B cell (primary cell): ENCODE data around the gene VANGL2. TPM values are rescaled to one million over a fixed set of nuclear protein-coding genes. Genes with fewer than 3 reads are reported as not detected.
A peak's percentile ranks its signal among the peaks of the same experiment; 100 is the strongest.

Experiments
- ATAC-seq: fragments of 200-7000 bp; cut with Tn5 transposase; one replicate; pipeline ENCODE4 v1.10.0; 2021; ENCODE audit warnings: low read depth, mild to moderate bottlenecking, moderate number of reproducible peaks, moderate library complexity
- CTCF ChIA-PET: fragments of 350-600 bp; sonication (Branson Sonifier 250); formaldehyde crosslinking; loops from one replicate; lab custom pipeline; 2021; ENCODE audit warnings: antibody characterized with exemption, inconsistent platforms; lab: Charles Lee
- POLR2A ChIA-PET: fragments of 350-600 bp; sonication (Branson Sonifier 250); formaldehyde crosslinking; loops from one replicate; lab custom pipeline; 2021; ENCODE audit warnings: antibody characterized with exemption; lab: Charles Lee
- DNase-seq: peaks from one replicate; pipeline ENCODE4 v3.0.0; 2013
- H2AFZ ChIP-seq: 2 replicates; pipeline ENCODE4 v1.6.1; 2012; ENCODE audit warnings: mild to moderate bottlenecking, low read depth, low read length; ENCODE audit not compliant: insufficient read depth, poor library complexity, severe bottlenecking
- H3K27ac ChIP-seq, 2 donors: 1 replicate in 1 of 2; 2 replicates in 1 of 2; pipeline ENCODE4 v1.5.1; 2012 to 2013; ENCODE audit warnings: low read length in 2 of 2, mild to moderate bottlenecking in 2 of 2, moderate library complexity in 1 of 2
- H3K27me3 ChIP-seq, 4 experiments: fragments of 200-600 bp in 1 of 4; sonication (generic) in 1 of 4; replicated peaks in 1 of 4; 1 replicate in 2 of 4; 2 replicates in 2 of 4; pipeline versions ENCODE4 v1.6.1 to v1.7.0; 2013 to 2016; ENCODE audit warnings: low read length in 3 of 4, mild to moderate bottlenecking in 2 of 4, mixed read lengths in 1 of 4, moderate library complexity in 1 of 4; ENCODE audit not compliant: insufficient read depth in 4 of 4, control insufficient read depth in 3 of 4; ENCODE audit errors: control extremely low read depth in 1 of 4
- H3K36me3 ChIP-seq, 2 experiments: replicated peaks in 1 of 2; 1 replicate in 1 of 2; 2 replicates in 1 of 2; pipeline versions ENCODE4 v1.6.1 to v1.7.1; 2013; ENCODE audit warnings: low read length in 1 of 2; ENCODE audit not compliant: insufficient read depth in 2 of 2, control insufficient read depth in 1 of 2; ENCODE audit errors: control extremely low read depth in 1 of 2, extremely low read depth in 1 of 2
- H3K4me1 ChIP-seq, 2 donors: fragments of 200-600 bp in 1 of 2; sonication (generic) in 1 of 2; 1 replicate in 1 of 2; 2 replicates in 1 of 2; pipeline versions ENCODE4 v1.5.1 to v1.6.1; 2013 to 2017; ENCODE audit warnings: low read length in 2 of 2; ENCODE audit not compliant: control insufficient read depth in 2 of 2, insufficient read depth in 2 of 2
- H3K4me2 ChIP-seq: replicated peaks from 2 replicates; pipeline ENCODE3; 2012; ENCODE audit warnings: mild to moderate bottlenecking, low read depth, low read length; ENCODE audit not compliant: poor library complexity, severe bottlenecking
- H3K4me3 ChIP-seq, 5 experiments: fragments of 200-600 bp in 1 of 5; sonication (generic) in 1 of 5; 1 replicate in 3 of 5; 2 replicates in 2 of 5; pipeline versions ENCODE4 v1.5.1 to v1.7.0; 2011 to 2016; ENCODE audit warnings: low read length in 4 of 5, mild to moderate bottlenecking in 4 of 5, low read depth in 2 of 5, control low read depth in 1 of 5, moderate library complexity in 1 of 5; ENCODE audit not compliant: insufficient read depth in 1 of 5; ENCODE audit errors: control extremely low read depth in 1 of 5, extremely low read depth in 1 of 5
- H3K79me2 ChIP-seq: fragments of 200-600 bp; sonication (generic); one replicate; pipeline ENCODE4 v1.6.0; 2016; ENCODE audit warnings: low read length; ENCODE audit not compliant: control insufficient read depth, insufficient read depth
- H3K9ac ChIP-seq: fragments of 200-600 bp; sonication (generic); 2 replicates; pipeline ENCODE4 v1.6.1; 2017; ENCODE audit warnings: mild to moderate bottlenecking, low read length, moderate library complexity
- H3K9me3 ChIP-seq, 3 donors: one replicate each; pipeline versions ENCODE4 v1.6.1 to v1.7.1; 2013; ENCODE audit warnings: low read length in 2 of 3; ENCODE audit not compliant: control insufficient read depth in 2 of 3, insufficient read depth in 1 of 3; ENCODE audit errors: control extremely low read depth in 1 of 3
- H4K20me1 ChIP-seq: 2 replicates; pipeline ENCODE4 v1.6.0; 2012; ENCODE audit warnings: mild to moderate bottlenecking, low read length; ENCODE audit not compliant: insufficient read depth, control insufficient read depth, poor library complexity, severe bottlenecking
- H3K27ac Mint-ChIP-seq: one replicate; pipeline ENCODE4 v1.8.0; 2021; ENCODE audit warnings: mixed read lengths
- H3K27me3 Mint-ChIP-seq: one replicate; pipeline ENCODE4 v1.8.0; 2021; ENCODE audit warnings: mixed read lengths
- H3K4me1 Mint-ChIP-seq: one replicate; pipeline ENCODE4 v1.8.0; 2021; ENCODE audit warnings: mixed read lengths
- H3K4me3 Mint-ChIP-seq: one replicate; pipeline ENCODE4 v1.8.0; 2021; ENCODE audit warnings: mixed read lengths
- H3K9me3 Mint-ChIP-seq: one replicate; pipeline ENCODE4 v1.8.0; 2022; ENCODE audit warnings: mixed read lengths; ENCODE audit not compliant: insufficient read depth
- EZH2 ChIP-seq: IDR thresholded peaks from 2 replicates; pipeline ENCODE4 v1.6.1; 2012; ENCODE audit warnings: borderline replicate concordance, low read depth, mild to moderate bottlenecking, moderate library complexity, low read length; ENCODE audit not compliant: insufficient read depth, poor library complexity, severe bottlenecking
- WGBS: methylation state at CpG from one replicate; pipeline ENCODE4 v1.1.5; 2013; ENCODE audit warnings: missing lambda C conversion rate; ENCODE audit not compliant: insufficient coverage; 5-methylcytosine and 5-hydroxymethylcytosine counted together
- intact Hi-C: fragments of 100-400 bp; cut with micrococcal nuclease; formaldehyde crosslinking; loops from one replicate; pipeline ENCODE4 v1.10.0; 2022
- polyA plus RNA-seq: library from polyadenylated mRNA; depleted of rRNA; stranded (reverse); fragments of >200 nt; gene quantifications from 2 replicates; pipeline ENCODE4 v1.2.3, GENCODE V29; 2012
- total RNA-seq, 2 donors: library from RNA; stranded (reverse); fragments of 120-200 nt in 1 of 2; gene quantifications; 1 replicate in 1 of 2; 2 replicates in 1 of 2; pipeline versions ENCODE4 v1.2.3 to v1.2.4, GENCODE V29; 2013 to 2022
- TF ChIP-seq, protein P1 (sequence below): fragments of 200-600 bp; IDR thresholded peaks from one replicate; pipeline ENCODE4 v1.8.0; 2022; ENCODE audit warnings: antibody characterized with exemption, mild to moderate bottlenecking

The VANGL2 gene
- total and polyA plus RNA-seq, 2 donors (not counting 1 experiment from before 2014, with no cell fraction given), result 0.48 to 14.4 TPM

DNA sequence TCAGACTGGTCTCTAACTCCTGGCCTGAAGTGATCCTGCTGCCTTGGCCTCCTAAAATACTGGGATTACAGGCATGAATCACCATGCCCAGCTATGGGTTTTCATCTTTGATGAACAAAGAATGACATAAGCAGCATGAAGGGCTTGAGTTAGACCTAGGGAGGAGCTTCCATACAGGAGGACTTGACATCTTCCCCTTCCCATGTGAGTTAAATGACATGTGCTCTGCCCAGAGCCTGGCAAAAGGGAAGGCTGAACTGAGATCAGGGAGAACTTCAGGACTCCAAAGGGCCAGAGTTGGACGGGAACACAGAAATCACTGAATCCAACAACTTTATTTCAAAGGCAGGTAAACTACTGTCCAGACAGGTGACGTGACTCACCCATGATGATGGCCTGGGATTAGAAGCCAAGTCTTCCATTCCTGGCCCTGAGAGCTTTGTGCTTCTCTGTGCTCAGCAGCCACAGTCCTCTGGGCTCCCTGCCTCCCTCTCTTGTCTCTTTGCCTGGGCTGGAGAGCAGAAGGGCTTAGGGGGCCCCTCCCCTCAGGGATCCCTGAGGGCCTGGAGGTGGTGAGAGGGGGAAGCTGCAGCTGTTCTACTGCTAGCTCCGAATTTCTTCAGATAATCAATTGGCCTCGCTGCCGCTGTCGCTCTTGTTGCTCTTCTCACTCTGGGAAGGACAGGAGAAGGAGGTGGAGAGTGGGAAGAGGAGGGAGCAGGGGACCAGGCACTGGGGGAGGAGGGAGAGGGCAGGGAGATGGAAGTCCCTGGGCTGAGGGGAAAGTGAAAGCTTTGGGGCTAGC lies 25.9 kb upstream of the VANGL2 start:
- Histone ChIP-seq H3K27me3 (no peaks in the 10 kb centered on the region), H3K36me3 (no peaks in the 10 kb centered on the region), H3K4me2 (no peak overlapping the region), H3K4me1 (peaks cover 19 to 23% of the 10 kb centered on the region in 2 donors), H4K20me1 (no peaks in the 10 kb centered on the region), H3K27ac (no peak overlapping the region), H3K4me3 (no peak overlapping the region), H3K9ac (no peak overlapping the region), H3K9me3 (no peaks in the 10 kb centered on the region), H2AFZ (no peak overlapping the region), H3K79me2 (no peaks in the 10 kb centered on the region)
- ChIA-PET CTCF (interaction anchor here (0.8 to 7.8 kb wide), 10 partner anchors 11 to 367 kb away, joined by 3 to 79 read pairs (median 18); no protein-coding TSS in a partner anchor), POLR2A (no interaction called here)
- Mint-ChIP-seq H3K27me3 (no peaks in the 10 kb centered on the region), H3K9me3 (no peaks in the 10 kb centered on the region), H3K4me1 (peaks cover 24% of the 10 kb centered on the region), H3K4me3 (no peak overlapping the region), H3K27ac (peak overlapping the region; percentile 63)
- intact Hi-C loops, result loop anchor here (5.0 kb wide), 1 partner anchor 32 kb away; the partner anchor contains the start of genes COPA and NCSTN
- no peak for TF ChIP-seq EZH2
- TF ChIP-seq, protein P1, sequence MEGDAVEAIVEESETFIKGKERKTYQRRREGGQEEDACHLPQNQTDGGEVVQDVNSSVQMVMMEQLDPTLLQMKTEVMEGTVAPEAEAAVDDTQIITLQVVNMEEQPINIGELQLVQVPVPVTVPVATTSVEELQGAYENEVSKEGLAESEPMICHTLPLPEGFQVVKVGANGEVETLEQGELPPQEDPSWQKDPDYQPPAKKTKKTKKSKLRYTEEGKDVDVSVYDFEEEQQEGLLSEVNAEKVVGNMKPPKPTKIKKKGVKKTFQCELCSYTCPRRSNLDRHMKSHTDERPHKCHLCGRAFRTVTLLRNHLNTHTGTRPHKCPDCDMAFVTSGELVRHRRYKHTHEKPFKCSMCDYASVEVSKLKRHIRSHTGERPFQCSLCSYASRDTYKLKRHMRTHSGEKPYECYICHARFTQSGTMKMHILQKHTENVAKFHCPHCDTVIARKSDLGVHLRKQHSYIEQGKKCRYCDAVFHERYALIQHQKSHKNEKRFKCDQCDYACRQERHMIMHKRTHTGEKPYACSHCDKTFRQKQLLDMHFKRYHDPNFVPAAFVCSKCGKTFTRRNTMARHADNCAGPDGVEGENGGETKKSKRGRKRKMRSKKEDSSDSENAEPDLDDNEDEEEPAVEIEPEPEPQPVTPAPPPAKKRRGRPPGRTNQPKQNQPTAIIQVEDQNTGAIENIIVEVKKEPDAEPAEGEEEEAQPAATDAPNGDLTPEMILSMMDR, result no peak
- ATAC-seq, result no peak
- WGBS, result 74% methylated on average over 6 of the region's 6 CpGs
- DNase-seq, result no peak
